Fibroblast of lung (primary cell): ENCODE measurements around the gene PUS1.

Source experiments
- CTCF ChIP-seq, 2 donors: IDR thresholded peaks in 1 of 2; conservative IDR thresholded peaks in 1 of 2; 1 replicate in 1 of 2; 2 replicates in 1 of 2; pipeline ENCODE4 v1.5.1; 2011 to 2012; ENCODE audit warnings: low read length in 2 of 2, control low read depth in 1 of 2, inconsistent platforms in 1 of 2, low read depth in 1 of 2, mild to moderate bottlenecking in 1 of 2
- EZH2 ChIP-seq: IDR thresholded peaks from 2 replicates; pipeline ENCODE4 v1.5.1; 2012; ENCODE audit warnings: low read length, control low read depth, mild to moderate bottlenecking; ENCODE audit errors: missing control alignments

GRCh38 chr12:131947482-131948027 is 18.5 kb downstream of the PUS1 start:
- no peak for TF ChIP-seq EZH2
- no peak for TF ChIP-seq CTCF (conservative IDR thresholded peaks at IDR 0.05 in 1 of 2, IDR thresholded peaks at IDR 0.05 in 1 of 2; ENCODE audit: low read depth in 1 of 2, low read length in 2 of 2)
